GM12878 (cell line): Measurements from ENCODE around the gene DAZAP1. TPM values are rescaled to one million over a fixed set of nuclear protein-coding genes. Genes with fewer than 3 reads are reported as not detected.

Source experiments
- ATAC-seq: fragments of 200-7000 bp; cut with Tn5 transposase; 3 replicates; pipeline ENCODE4 v1.9.1; 2020; ENCODE audit warnings: mild to moderate bottlenecking, moderate library complexity
- BruUV-seq: library from RNA; stranded (reverse); fragments of 400-500 nt; replicated peaks from 2 replicates; lab custom pipeline; 2021; lab: Mats Ljungman, UMichigan
- CTCF ChIA-PET: fragments of 300-600 bp; sonication (Branson Sonifier 250); formaldehyde crosslinking; extraction: SDS; loops from one replicate; lab custom pipeline; 2021; ENCODE audit warnings: inconsistent platforms; lab: Yijun Ruan, JAX
- POLR2A ChIA-PET: fragments of 350-600 bp; formaldehyde crosslinking; extraction: SDS; loops from one replicate; lab custom pipeline; 2021; ENCODE audit warnings: inconsistent platforms; lab: Charles Lee
- RAD21 ChIA-PET: fragments of 300-600 bp; sonication (Branson Sonifier 250); formaldehyde crosslinking; loops from one replicate; lab custom pipeline; 2023; ENCODE audit warnings: antibody characterized with exemption; ENCODE audit not compliant: unreplicated experiment; lab: Charles Lee
- SMC1A ChIA-PET: fragments of 300-600 bp; sonication (Branson Sonifier 250); formaldehyde crosslinking; loops from one replicate; lab custom pipeline; 2023; ENCODE audit not compliant: unreplicated experiment, uncharacterized antibody; lab: Charles Lee
- DNase-seq: peaks from one replicate; pipeline ENCODE4 v3.0.0-alpha.2; 2011; ENCODE audit warnings: low read depth, low spot score
- FAIRE-seq: peaks from 3 replicates; lab custom pipeline; 2011; peaks lifted over from hg19 to GRCh38; lab: Jason Lieb, UNC
- H2AFZ ChIP-seq: 2 replicates; pipeline ENCODE4 v1.6.0; 2011; ENCODE audit warnings: low read depth, low read length, control low read depth; ENCODE audit not compliant: control insufficient read depth
- H3K27ac ChIP-seq: 2 replicates; pipeline ENCODE4 v1.5.1; 2011; ENCODE audit warnings: control low read depth; ENCODE audit not compliant: control insufficient read depth, insufficient read depth
- H3K27me3 ChIP-seq, 2 experiments: replicated peaks in 1 of 2; 2 replicates each; pipeline versions ENCODE4 v1.6.0 to v1.6.1; 2011; ENCODE audit warnings: low read length in 1 of 2; ENCODE audit not compliant: control insufficient read depth in 2 of 2, insufficient read depth in 2 of 2
- H3K36me3 ChIP-seq, 2 experiments: 2 replicates each; pipeline ENCODE4 v1.5.1; 2011; ENCODE audit warnings: low read length in 1 of 2; ENCODE audit not compliant: control insufficient read depth in 2 of 2, insufficient read depth in 2 of 2
- H3K4me1 ChIP-seq: 2 replicates; pipeline ENCODE4 v1.6.1; 2011; ENCODE audit warnings: mild to moderate bottlenecking, low read length, moderate library complexity, mixed read lengths; ENCODE audit not compliant: control insufficient read depth, insufficient read depth
- H3K4me2 ChIP-seq: 2 replicates; pipeline ENCODE4 v1.6.0; 2011; ENCODE audit warnings: control low read depth; ENCODE audit not compliant: control insufficient read depth, insufficient read depth
- H3K4me3 ChIP-seq: fragments of 200-600 bp; sonication (generic); 2 replicates; pipeline ENCODE4 v1.5.1; 2016
- H3K79me2 ChIP-seq: 2 replicates; pipeline ENCODE4 v1.6.0; 2011; ENCODE audit warnings: low read length; ENCODE audit not compliant: control insufficient read depth, insufficient read depth
- H3K9ac ChIP-seq: 2 replicates; pipeline ENCODE4 v1.8.0; 2011; ENCODE audit warnings: low read length, control low read depth, mixed read lengths; ENCODE audit not compliant: control insufficient read depth, insufficient read depth
- H3K9me3 ChIP-seq: replicated peaks from 3 replicates; pipeline ENCODE4 v1.5.1; 2011; ENCODE audit warnings: mild to moderate bottlenecking, low read length; ENCODE audit not compliant: control insufficient read depth, insufficient read depth
- H4K20me1 ChIP-seq: 2 replicates; pipeline ENCODE4 v1.6.0; 2011; ENCODE audit not compliant: control insufficient read depth, insufficient read depth
- IKZF2 ChIP-seq, 2 experiments: fragments of 450-650 bp; IDR thresholded peaks; 2 replicates each; pipeline ENCODE4 v1.6.1; 2017; ENCODE audit warnings: mild to moderate bottlenecking in 2 of 2, moderate library complexity in 2 of 2
- REST ChIP-seq: IDR thresholded peaks from 2 replicates; pipeline ENCODE4 v1.6.1; 2012; ENCODE audit warnings: mild to moderate bottlenecking, low read depth, low read length
- SUZ12 ChIP-seq: fragments of 200-600 bp; sonication (generic); IDR thresholded peaks from one replicate; pipeline ENCODE4 v1.6.1; 2018; ENCODE audit warnings: antibody characterized with exemption, mild to moderate bottlenecking; ENCODE audit not compliant: unreplicated experiment
- WGBS: methylation state at CpG from one replicate; pipeline ENCODE4 v1.1.6; 2016; ENCODE audit warnings: low lambda C conversion rate; ENCODE audit not compliant: insufficient replicate concordance, insufficient coverage; ENCODE audit errors: missing lambda C conversion rate; 5-methylcytosine and 5-hydroxymethylcytosine counted together
- in situ Hi-C: fragments of 300-500 bp; cut with MboI; formaldehyde crosslinking; loops from 9 replicates; pipeline ENCODE4 v1.14.3; 2018; ENCODE audit warnings: mixed read lengths
- intact Hi-C: fragments of 100-400 bp; cut with micrococcal nuclease; formaldehyde crosslinking; loops from one replicate; pipeline ENCODE4 v1.14.2; 2022; ENCODE audit not compliant: unreplicated experiment
- polyA plus RNA-seq, 11 experiments: library from polyadenylated mRNA; depleted of rRNA in 4 of 11; unstranded in 6 of 11; stranded (reverse) in 5 of 11; fragments of >200 nt; fragmentation: Nextera tagmentation in 4 of 11; fragmentation: Illumina TruSeq in 1 of 11; extraction: Ambion mirVana in 4 of 11; extraction: Trizol in 1 of 11; gene quantifications; 1 replicate in 1 of 11; 2 replicates in 10 of 11; pipeline versions ENCODE4 v1.2.1 to v1.2.3, GENCODE V29; 2011 to 2016; ENCODE audit warnings: inconsistent platforms in 2 of 11, missing spikeins in 2 of 11, low read depth in 1 of 11
- total RNA-seq, 4 experiments: library from RNA; depleted of rRNA in 3 of 4; stranded (reverse); fragments of >200 nt in 3 of 4; fragmentation: Illumina TruSeq in 1 of 4; extraction: Trizol in 1 of 4; gene quantifications; 2 replicates each; pipeline versions ENCODE4 v1.2.1 to v1.2.3, GENCODE V29; 2013 to 2021

The DAZAP1 gene
- total and polyA plus RNA-seq, 10 of the 15 experiments (the other 5 are each of a cell fraction or from before 2014, with no cell fraction given), result 9.9 to 240 (median 92.3) TPM

GRCh38 chr19:1446713-1447481, 39.5 kb downstream of the DAZAP1 start:
- no peak for DNase-seq
- TF ChIP-seq IKZF2 (IDR thresholded peaks at IDR 0.05) (no peak), REST (peak; percentile 91), SUZ12 (peak; percentile 94)
- ChIA-PET SMC1A (no interaction called here), POLR2A (no interaction called here), RAD21 (no interaction called here), CTCF (no interaction called here)
- H4K20me1 ChIP-seq, result no peaks in the 10 kb centered on the region
- peaks cover 10 to 14% of the 10 kb centered on the region in 2 experiments for H3K27me3 ChIP-seq
- H2AFZ ChIP-seq, result no peak overlapping the region
- in situ Hi-C loops, result no loop called here
- no TSS peak for BruUV-seq
- FAIRE-seq, result no peak
- no peak overlapping the region for H3K27ac ChIP-seq
- H3K9me3 ChIP-seq, result no peaks in the 10 kb centered on the region
- WGBS, result 19% methylated on average over 58 of the region's 63 CpGs
- H3K79me2 ChIP-seq, result no peaks in the 10 kb centered on the region; the same call in 1 of the 2 replicates
- H3K4me2 ChIP-seq, result no peak overlapping the region
- peaks cover 7% of the 10 kb centered on the region; the same call in 1 of the 2 replicates for H3K4me1 ChIP-seq
- no peak for ATAC-seq
- peaks cover 4 to 5% of the 10 kb centered on the region in 2 experiments; a peak in 3 of 4 replicates for H3K36me3 ChIP-seq
- H3K9ac ChIP-seq, result no peak overlapping the region
- intact Hi-C loops, result no loop called here
- H3K4me3 ChIP-seq, result no peak overlapping the region
